CD4-positive, alpha-beta T cell (primary cell): ENCODE data around the gene SLAMF1. TPM values are rescaled to one million over a fixed set of nuclear protein-coding genes. Genes with fewer than 3 reads are reported as not detected.

Experiments used
- ATAC-seq: fragments of 200-7000 bp; cut with Tn5 transposase; one replicate; pipeline ENCODE4 v1.10.0; 2022; ENCODE audit warnings: mild to moderate bottlenecking; ENCODE audit not compliant: poor library complexity
- CTCF ChIA-PET: fragments of 350-600 bp; sonication (Branson Sonifier 250); formaldehyde crosslinking; loops from one replicate; lab custom pipeline; 2021; ENCODE audit warnings: antibody characterized with exemption, inconsistent platforms; lab: Charles Lee
- POLR2A ChIA-PET: fragments of 350-600 bp; sonication (Branson Sonifier 250); formaldehyde crosslinking; loops from one replicate; lab custom pipeline; 2021; ENCODE audit warnings: antibody characterized with exemption, inconsistent platforms; lab: Charles Lee
- DNase-seq, 14 experiments: peaks; one replicate each; pipeline ENCODE4 v3.0.0-alpha.2; 2013 to 2020; ENCODE audit warnings: mixed read lengths in 2 of 14
- H3K27ac ChIP-seq, 2 donors: one replicate each; pipeline versions ENCODE4 v1.5.1 to v1.7.0; 2013; ENCODE audit warnings: low read length in 2 of 2, low read depth in 1 of 2, mild to moderate bottlenecking in 1 of 2
- H3K27me3 ChIP-seq, 2 experiments: 1 replicate in 1 of 2; 2 replicates in 1 of 2; pipeline versions ENCODE4 v1.6.1 to v1.7.0; 2013; ENCODE audit warnings: low read length in 2 of 2, control low read depth in 1 of 2, mild to moderate bottlenecking in 1 of 2, moderate library complexity in 1 of 2; ENCODE audit not compliant: insufficient read depth in 2 of 2, control insufficient read depth in 1 of 2
- H3K36me3 ChIP-seq: one replicate; pipeline ENCODE4 v1.6.1; 2013; ENCODE audit warnings: low read length, control low read depth; ENCODE audit not compliant: insufficient read depth
- H3K4me1 ChIP-seq: one replicate; pipeline ENCODE4 v1.6.1; 2013; ENCODE audit warnings: low read length, control low read depth; ENCODE audit not compliant: insufficient read depth
- H3K4me3 ChIP-seq: one replicate; pipeline ENCODE4 v1.5.1; 2013; ENCODE audit warnings: mild to moderate bottlenecking, low read length, moderate library complexity
- H3K9me3 ChIP-seq, 2 experiments: 1 replicate in 1 of 2; 2 replicates in 1 of 2; pipeline versions ENCODE4 v1.6.1 to v1.7.0; 2013; ENCODE audit warnings: low read length in 2 of 2, mild to moderate bottlenecking in 2 of 2, control low read depth in 1 of 2, moderate library complexity in 1 of 2; ENCODE audit not compliant: control insufficient read depth in 1 of 2, insufficient read depth in 1 of 2
- H3K27ac Mint-ChIP-seq: one replicate; pipeline ENCODE4 v1.8.0; 2020; ENCODE audit warnings: mixed read lengths
- H3K27me3 Mint-ChIP-seq: one replicate; pipeline ENCODE4 v1.8.0; 2021; ENCODE audit warnings: mixed read lengths
- H3K36me3 Mint-ChIP-seq: one replicate; pipeline ENCODE4 v1.8.0; 2021; ENCODE audit warnings: low read depth, mixed read lengths
- H3K4me1 Mint-ChIP-seq: one replicate; pipeline ENCODE4 v1.8.0; 2021; ENCODE audit warnings: low read depth, mixed read lengths
- H3K4me3 Mint-ChIP-seq: one replicate; pipeline ENCODE4 v1.8.0; 2020; ENCODE audit warnings: mild to moderate bottlenecking, mixed read lengths
- H3K9me3 Mint-ChIP-seq: one replicate; pipeline ENCODE4 v1.8.0; 2020; ENCODE audit warnings: mixed read lengths
- CTCF ChIP-seq: fragments of 200-600 bp; IDR thresholded peaks from one replicate; pipeline ENCODE4 v1.8.0; 2022; ENCODE audit warnings: antibody characterized with exemption, mild to moderate bottlenecking
- intact Hi-C, 2 experiments: fragments of 100-400 bp; cut with DNase I in 1 of 2; cut with micrococcal nuclease in 1 of 2; formaldehyde crosslinking; loops; one replicate each; pipeline versions ENCODE4 v1.15.1 to v1.9.0; 2023 to 2025; cut with DNase I, micrococcal nuclease
- total RNA-seq, 174 experiments: library from RNA in 2 of 174; stranded (reverse) in 2 of 174; gene quantifications; one replicate each; pipeline ENCODE4 v1.2.3 and lab custom pipeline; 2021 to 2026

The SLAMF1 gene
- total RNA-seq, 2 experiments from 2014 or later, result 39.4 to 39.8 TPM

GRCh38 chr1:160657250-160657781, 10.5 kb upstream of the SLAMF1 start:
- Mint-ChIP-seq H3K27me3 (no peaks in the 10 kb centered on the region), H3K27ac (peak overlapping the region; percentile 85), H3K9me3 (no peaks in the 10 kb centered on the region), H3K4me3 (peak overlapping the region; percentile 68), H3K36me3 (no peaks in the 10 kb centered on the region), H3K4me1 (peaks cover 85% of the 10 kb centered on the region)
- Histone ChIP-seq H3K4me1 (peaks cover 29% of the 10 kb centered on the region), H3K4me3 (no peak overlapping the region), H3K9me3 (no peaks in the 10 kb centered on the region), H3K27ac (no peak overlapping the region), H3K27me3 (no peaks in the 10 kb centered on the region), H3K36me3 (no peaks in the 10 kb centered on the region)
- no peak for ATAC-seq
- ChIA-PET CTCF (interaction anchor here (1.1 kb wide), 1 partner anchor 18 kb away, joined by 4 read pairs; no protein-coding TSS in a partner anchor), POLR2A (interaction anchor here (1.0 kb wide), 1 partner anchor 15 kb away, joined by 3 read pairs; no protein-coding TSS in a partner anchor)
- no peak for DNase-seq
- no peak for TF ChIP-seq CTCF
- intact Hi-C loops, result no loop called here

GRCh38 chr1:160656737-160657136, 9.9 kb upstream of the SLAMF1 start:
- H3K27me3 ChIP-seq, result no peaks in the 10 kb centered on the region
- intact Hi-C loops, result no loop called here

GRCh38 chr1:160653620-160654016, 6.8 kb upstream of the SLAMF1 start:
- H3K4me3 Mint-ChIP-seq, result no peak overlapping the region
- no peak for DNase-seq
- CTCF ChIA-PET, result no interaction called here
- H3K36me3 Mint-ChIP-seq, result no peaks in the 10 kb centered on the region
- no peak overlapping the region for H3K27ac ChIP-seq
- peak overlapping the region; percentile 93 for H3K27ac Mint-ChIP-seq
- no peaks in the 10 kb centered on the region for H3K27me3 ChIP-seq
- peaks cover 82% of the 10 kb centered on the region for H3K4me1 Mint-ChIP-seq
- H3K9me3 ChIP-seq, result no peaks in the 10 kb centered on the region
- no peaks in the 10 kb centered on the region for H3K36me3 ChIP-seq
- POLR2A ChIA-PET, result no interaction called here
- peaks cover 48% of the 10 kb centered on the region for H3K4me1 ChIP-seq
- H3K9me3 Mint-ChIP-seq, result no peaks in the 10 kb centered on the region
- no peak for TF ChIP-seq CTCF
- no peaks in the 10 kb centered on the region for H3K27me3 Mint-ChIP-seq
- H3K4me3 ChIP-seq, result no peak overlapping the region
- ATAC-seq, result no peak
- intact Hi-C loops, result no loop called here

More at GRCh38 chr1:160656737-160657136, 9.9 kb upstream of the SLAMF1 start:
- TF ChIP-seq CTCF, result no peak
- ChIA-PET POLR2A (no interaction called here), CTCF (interaction anchor here (0.7 kb wide), 1 partner anchor 31 kb away, joined by 3 read pairs; no protein-coding TSS in a partner anchor)
- H3K27me3 Mint-ChIP-seq, result no peaks in the 10 kb centered on the region
- H3K36me3 Mint-ChIP-seq, result no peaks in the 10 kb centered on the region
- Histone ChIP-seq H3K4me3 (no peak overlapping the region), H3K36me3 (no peaks in the 10 kb centered on the region), H3K27ac (no peak overlapping the region), H3K4me1 (peaks cover 34% of the 10 kb centered on the region), H3K9me3 (no peaks in the 10 kb centered on the region)
- DNase-seq (no peak), ATAC-seq (no peak)
- no peak overlapping the region for H3K4me3 Mint-ChIP-seq
- peaks cover 85% of the 10 kb centered on the region for H3K4me1 Mint-ChIP-seq
- peak overlapping the region; percentile 85 for H3K27ac Mint-ChIP-seq
- H3K9me3 Mint-ChIP-seq, result no peaks in the 10 kb centered on the region
